GM19372 (cell line): ENCODE measurements around the gene PPP2R5C.
"Not testable (repeated sequence)": the region's sequence is repeated elsewhere in the genome, so short reads cannot be mapped to it uniquely, and the experiment has no call there.

Experiments
- ATAC-seq: cut with Tn5 transposase; IDR thresholded peaks from one replicate; pipeline ENCODE4 v1.9.1; 2021; ENCODE audit warnings: mild to moderate bottlenecking, low read depth, moderate library complexity; ENCODE audit not compliant: unreplicated experiment

Gene PPP2R5C

DNA sequence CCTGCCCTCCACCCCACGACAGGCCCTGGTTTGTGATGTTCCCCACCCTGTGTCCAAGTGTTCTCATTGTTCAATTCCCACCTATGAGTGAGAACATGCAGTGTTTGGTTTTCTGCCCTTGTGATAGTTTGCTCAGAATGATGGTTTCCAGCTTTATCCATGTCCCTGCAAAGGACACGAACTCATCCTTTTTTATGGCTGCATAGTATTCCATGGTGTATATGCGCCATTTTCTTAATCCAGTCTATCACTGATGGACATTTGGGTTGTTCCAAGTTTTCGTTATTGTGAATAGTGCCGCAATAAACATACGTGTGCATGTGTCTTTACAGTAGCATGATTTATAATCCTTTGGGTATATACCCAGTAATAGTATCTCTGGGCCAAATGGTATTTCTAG is 17.1 kb upstream of the PPP2R5C start:
- not testable (repeated sequence) for ATAC-seq

- ATAC-seq, result not testable (repeated sequence)
Observed at GRCh38 chr14:101749756-101750155, 11.8 kb upstream of the PPP2R5C start.

GRCh38 chr14:101754893-101755292 is 6.6 kb upstream of the PPP2R5C start:
- no peak for ATAC-seq

DNA sequence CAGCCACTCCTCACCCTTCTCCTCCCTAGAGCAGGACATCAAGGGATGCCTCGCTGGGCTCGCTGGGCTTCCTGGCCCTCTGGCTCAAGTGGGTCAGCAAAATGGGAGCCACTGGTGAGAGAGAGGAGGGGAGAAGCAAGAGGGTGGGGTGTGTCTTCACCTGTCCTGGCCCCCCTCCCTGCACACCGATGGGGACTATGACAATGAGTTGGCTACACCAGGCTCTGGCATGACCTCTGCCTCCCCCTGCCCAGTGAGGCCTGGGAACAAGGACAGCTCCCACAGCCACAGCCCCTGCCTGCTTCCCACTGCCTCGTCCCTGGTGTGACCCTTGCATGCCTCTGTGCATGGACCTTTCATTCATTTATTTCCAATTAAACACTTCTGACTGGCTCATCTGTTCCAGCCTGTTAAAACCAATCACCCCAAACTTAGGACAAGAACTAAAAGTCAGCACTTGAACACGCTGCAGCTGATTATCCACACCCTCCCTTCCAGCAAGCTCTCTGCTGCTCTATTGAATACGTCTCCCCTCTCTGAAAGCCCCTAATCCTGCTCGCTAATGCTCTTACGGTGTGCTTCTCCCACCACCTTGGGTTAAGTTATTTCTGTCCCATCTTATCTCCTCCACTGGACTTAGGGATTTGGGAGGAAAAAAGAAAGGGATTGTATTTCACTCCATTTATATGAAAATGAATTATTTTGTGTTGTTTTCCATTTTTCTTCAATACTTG is 5.8 kb upstream of the PPP2R5C start:
- no peak for ATAC-seq

- no peak for ATAC-seq
Observed at GRCh38 chr14:101757064-101757838, 4.3 kb upstream of the PPP2R5C start.

- ATAC-seq, result no peak
Observed at GRCh38 chr14:101757839-101758211, 3.7 kb upstream of the PPP2R5C start.

- no peak for ATAC-seq
Observed at GRCh38 chr14:101758913-101759593, 2.5 kb upstream of the PPP2R5C start.

GRCh38 chr14:101760138-101761011 is 1.1 kb upstream of the PPP2R5C start:
- peak; percentile 58 for ATAC-seq

GRCh38 chr14:101761881-101762529 is 496 bp downstream of the PPP2R5C start:
- peak; percentile 13 for ATAC-seq

GRCh38 chr14:101762530-101763101 is 1.1 kb downstream of the PPP2R5C start:
- ATAC-seq, result no peak

DNA sequence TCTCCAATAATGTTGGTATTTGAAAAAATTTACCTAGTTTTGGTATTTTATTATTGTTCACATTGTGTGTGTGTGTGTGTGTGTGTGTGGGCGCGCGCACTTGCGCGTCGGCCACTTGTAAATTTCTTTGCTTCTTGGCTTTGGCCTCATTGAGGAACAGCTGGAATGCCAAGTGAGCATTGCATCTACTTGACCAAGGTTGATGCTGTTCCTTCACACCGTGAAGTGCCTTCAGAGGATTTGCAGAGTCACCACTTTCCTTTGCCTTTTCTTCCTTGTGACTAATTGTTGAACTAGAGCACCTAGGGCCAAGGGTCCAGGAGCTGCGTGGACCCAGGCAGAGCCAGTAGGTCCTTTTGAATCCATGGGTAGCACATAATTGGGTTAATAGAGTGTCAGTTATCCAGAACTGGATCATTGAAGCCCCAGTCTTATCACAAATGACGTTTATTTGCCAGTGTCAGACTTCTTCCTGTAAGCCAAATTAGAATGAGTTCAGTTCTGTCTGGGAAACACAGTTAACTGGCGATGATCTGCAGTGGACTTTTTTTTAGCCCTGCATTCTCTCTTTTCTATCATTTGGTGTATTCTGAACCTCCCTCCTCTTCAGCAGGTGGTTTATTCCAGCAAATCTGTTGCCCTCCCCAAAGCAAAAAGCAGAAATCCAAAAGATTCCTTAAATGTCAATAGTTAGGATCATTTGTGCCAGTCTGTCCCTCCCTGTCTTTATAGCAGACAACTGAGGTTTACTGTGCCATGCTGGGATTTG is 2.6 kb downstream of the PPP2R5C start:
- no peak for ATAC-seq

DNA sequence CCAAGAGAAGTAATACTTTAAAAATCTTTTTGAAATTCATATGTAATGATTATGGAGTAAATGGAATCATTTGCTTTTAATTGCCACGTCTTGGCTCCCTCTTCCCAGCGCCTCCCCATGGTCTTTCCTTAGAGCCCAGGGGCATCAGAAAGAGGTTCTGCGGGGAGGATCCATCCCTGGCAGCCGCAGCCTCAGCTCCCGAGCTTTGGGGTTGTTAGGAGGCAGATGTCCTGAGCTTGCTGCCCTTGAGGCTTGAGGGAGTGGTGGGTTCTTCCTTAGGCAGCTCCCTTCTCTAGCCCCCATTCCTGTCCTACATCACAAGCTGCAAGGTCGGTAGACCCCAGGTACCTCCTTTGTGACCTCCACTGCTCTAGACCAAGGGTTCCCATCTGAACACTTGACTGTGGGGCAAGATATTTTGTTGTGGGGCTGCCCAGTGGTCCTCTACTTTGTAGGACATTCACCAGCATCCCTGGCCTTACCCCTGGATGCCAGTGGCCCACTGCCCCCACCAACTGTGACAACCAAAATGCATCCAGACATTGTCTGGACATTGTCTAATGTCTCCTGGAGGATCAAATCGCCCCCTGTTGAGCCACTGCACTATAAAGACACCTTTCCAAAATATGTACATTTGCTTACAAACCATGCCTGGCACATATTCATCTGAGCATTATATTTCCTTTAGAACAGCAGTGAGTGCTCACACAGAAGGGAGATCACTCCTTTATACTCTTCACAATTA is 6.3 kb downstream of the PPP2R5C start:
- no peak for ATAC-seq

DNA sequence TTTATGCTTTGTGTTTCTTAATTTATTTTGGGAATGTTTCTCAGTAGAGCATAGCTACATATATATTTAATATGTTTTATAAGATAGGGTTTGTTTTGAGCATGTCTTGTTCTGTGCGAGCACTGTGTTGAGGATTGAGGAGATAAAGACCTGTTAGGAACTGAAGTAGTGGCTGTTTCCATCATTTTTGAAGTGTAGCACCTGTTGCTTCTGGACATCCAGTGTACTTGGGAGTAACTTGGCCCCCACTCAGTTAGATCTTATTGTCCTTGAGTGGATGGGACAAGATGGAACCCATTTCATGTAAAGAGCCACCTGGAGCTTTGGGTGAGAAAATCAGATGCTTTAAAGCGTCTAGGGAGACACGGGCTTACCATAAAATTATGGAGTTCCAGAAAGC is 8.7 kb downstream of the PPP2R5C start:
- no peak for ATAC-seq

DNA sequence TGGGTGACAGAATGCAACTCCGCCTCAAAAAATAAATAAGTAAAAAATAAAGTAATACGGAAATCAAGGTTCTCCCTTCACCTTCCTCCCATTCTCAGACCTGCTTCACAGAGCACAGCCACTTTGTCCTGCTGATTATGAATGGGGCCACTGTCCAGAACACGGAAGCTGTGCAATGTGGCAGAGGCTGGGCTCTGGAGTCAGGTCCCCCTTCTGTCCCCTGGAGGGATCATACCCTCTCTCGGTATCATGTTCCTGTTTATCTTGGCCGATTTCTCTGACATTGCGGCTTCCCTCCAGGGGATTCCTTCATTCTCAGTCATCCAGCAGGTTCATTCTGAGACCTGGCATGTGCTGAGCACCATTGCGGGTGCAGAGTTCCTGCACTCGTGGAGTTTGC is 11.3 kb downstream of the PPP2R5C start:
- ATAC-seq, result no peak

DNA sequence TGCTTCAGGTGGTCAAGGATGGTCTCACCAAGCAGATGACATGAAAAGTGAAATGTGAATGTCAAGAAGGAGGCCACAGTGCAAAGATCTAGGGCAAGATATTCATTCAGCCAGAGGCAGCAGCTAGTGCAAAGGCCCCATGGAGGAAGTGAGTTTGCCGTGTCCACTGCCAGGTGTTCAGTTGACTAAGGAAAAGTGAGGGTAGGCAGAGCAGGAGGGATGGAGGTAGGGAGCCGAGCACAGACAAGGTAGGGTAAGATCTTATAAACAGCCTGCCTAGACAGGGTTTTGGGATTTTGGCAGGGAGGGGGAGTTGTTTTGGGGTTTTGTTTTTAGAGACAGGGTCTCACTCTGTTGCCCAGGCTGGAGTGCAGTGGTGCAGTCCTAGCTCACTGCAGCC is 11.9 kb downstream of the PPP2R5C start:
- ATAC-seq, result no peak

DNA sequence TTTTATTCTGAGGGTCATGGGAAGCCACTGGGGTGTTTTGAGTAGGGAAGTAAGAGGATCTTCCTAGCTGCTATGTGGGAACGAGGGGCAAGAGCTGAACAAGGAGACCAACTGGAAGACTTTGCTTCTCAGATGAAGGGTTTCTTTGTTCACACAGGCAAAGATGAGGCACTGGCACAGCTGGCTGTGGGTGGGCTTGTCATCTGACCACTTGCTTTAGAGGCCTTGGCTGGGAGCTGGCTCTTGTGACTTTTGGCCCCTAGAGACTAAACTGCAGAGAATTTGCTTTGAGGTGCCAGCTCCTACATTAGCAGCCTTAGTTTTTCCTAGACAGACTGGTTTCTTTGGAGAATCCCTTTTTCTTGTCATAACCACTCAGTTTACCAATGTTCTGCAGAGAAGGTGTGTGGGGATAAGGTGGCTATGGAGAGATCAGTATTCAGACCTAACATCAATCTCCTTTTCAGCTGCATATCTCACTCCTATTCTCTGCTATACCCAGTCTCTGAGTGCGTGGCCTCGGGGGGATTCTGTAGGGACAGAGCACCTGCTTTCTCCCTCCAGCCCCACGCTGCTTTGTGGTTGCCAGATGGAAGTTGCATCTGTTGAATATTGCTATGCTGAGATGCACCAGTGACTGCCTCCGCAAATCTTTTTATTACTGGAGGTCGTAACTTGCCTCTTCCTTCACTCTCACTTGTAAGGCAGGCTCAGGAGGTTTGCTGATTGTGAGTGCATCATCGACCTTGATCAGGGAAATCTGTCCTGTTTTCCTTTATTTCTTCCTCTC is 12.7 kb downstream of the PPP2R5C start:
- no peak for ATAC-seq

GRCh38 chr14:101774814-101775213 is 13.3 kb downstream of the PPP2R5C start:
- ATAC-seq, result no peak
